ENCODE data around the gene PI4KA.

DNA sequence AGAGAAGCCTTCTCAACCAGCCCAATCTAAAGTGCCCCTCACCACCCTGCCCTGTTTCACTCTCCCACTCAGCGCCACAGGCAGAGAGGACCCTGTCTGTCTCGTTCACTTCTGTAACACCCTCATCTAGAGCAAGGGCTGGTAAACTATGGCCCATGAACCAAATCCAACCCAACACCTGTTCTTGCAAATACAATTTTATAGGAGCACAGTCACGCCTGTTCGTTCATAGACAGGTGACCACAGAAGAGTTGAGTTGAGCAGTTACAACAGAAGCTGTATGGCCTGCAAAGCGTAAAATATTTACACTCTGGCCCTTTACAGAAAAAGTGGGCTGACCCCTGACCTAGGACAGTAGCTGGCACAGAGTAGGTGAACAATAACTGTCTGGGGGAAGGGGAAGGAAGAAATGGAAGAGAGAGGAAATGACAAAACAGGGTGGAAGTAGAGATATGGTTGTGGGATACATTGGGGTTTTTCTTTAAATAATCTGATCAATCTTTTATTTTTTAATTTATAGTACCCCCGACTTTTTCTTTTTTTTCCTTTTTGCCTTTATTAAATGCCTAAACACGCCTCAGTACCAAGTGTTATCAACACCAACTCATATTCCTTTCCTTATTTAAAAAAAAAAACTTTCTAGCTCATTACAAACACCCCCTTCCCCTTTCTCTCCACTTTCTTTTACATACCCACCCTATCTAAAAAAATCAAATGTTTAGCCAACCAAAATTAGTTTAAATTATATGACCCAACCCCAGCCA, 63.8 kb downstream of the PI4KA start:
- no peak for TF ChIP-seq POLR2A (IDR thresholded peaks at IDR 0.05; ENCODE audit: low read depth)
- no peak for TF ChIP-seq EP300 (IDR thresholded peaks at IDR 0.05)
- no peak for TF ChIP-seq CTCF (IDR thresholded peaks at IDR 0.05)

Data from esophagus muscularis mucosa (tissue), 4 donors.